Cardiac fibroblast (primary cell): ENCODE results near the gene SNAP91.

Experiments used
- DNase-seq, 2 donors: peaks; one replicate each; pipeline versions ENCODE4 v3.0.0 to v3.0.0-alpha.2; 2010; ENCODE audit warnings: low read depth in 2 of 2
- H3K4me3 ChIP-seq, 2 donors: replicated peaks in 1 of 2; 1 replicate in 1 of 2; 2 replicates in 1 of 2; pipeline ENCODE4 v1.5.1; 2011; ENCODE audit warnings: low read depth in 2 of 2, low read length in 2 of 2, mild to moderate bottlenecking in 2 of 2, moderate library complexity in 1 of 2
- CTCF ChIP-seq: IDR thresholded peaks from one replicate; pipeline ENCODE4 v1.5.1; 2011; ENCODE audit warnings: low read depth, mild to moderate bottlenecking, low read length, inconsistent platforms

The SNAP91 gene

GRCh38 chr6:83702749-83703148, 6.2 kb downstream of the SNAP91 start:
- TF ChIP-seq CTCF = no peak
- DNase-seq = no peak
- no peak overlapping the region for H3K4me3 ChIP-seq

GRCh38 chr6:83702077-83702476, 6.8 kb downstream of the SNAP91 start:
- no peak overlapping the region for H3K4me3 ChIP-seq
- TF ChIP-seq CTCF = no peak

GRCh38 chr6:83696674-83697073, 12.2 kb downstream of the SNAP91 start:
- TF ChIP-seq CTCF = no peak
- peak in 1 of 2 donors; percentile 18 for DNase-seq
- no peak overlapping the region for H3K4me3 ChIP-seq

More at GRCh38 chr6:83702077-83702476, 6.8 kb downstream of the SNAP91 start:
- DNase-seq = peak in 1 of 2 donors; percentile 3

- no peak for TF ChIP-seq CTCF
- no peak for DNase-seq
- no peak overlapping the region for H3K4me3 ChIP-seq
Observed at GRCh38 chr6:83685481-83685880, 23.4 kb downstream of the SNAP91 start.

GRCh38 chr6:83677791-83678190, 31.1 kb downstream of the SNAP91 start:
- no peak for TF ChIP-seq CTCF
- no peak for DNase-seq
- no peak overlapping the region for H3K4me3 ChIP-seq

GRCh38 chr6:83637953-83638352, 70.9 kb downstream of the SNAP91 start:
- no peak for TF ChIP-seq CTCF
- no peak overlapping the region for H3K4me3 ChIP-seq
- no peak for DNase-seq

- no peak for TF ChIP-seq CTCF
- H3K4me3 ChIP-seq = no peak overlapping the region
- DNase-seq = no peak
Observed at GRCh38 chr6:83636800-83637199, 72.1 kb downstream of the SNAP91 start.
